ENCODE results near the gene NOX1. TPM values are rescaled to one million over a fixed set of nuclear protein-coding genes. Genes with fewer than 3 reads are reported as not detected.

Gene NOX1
- total RNA-seq, 2 donors from 2014 or later = 0.82 TPM; not detected in 1

GRCh38 chrX:100868273-100868672 lies 5.9 kb downstream of the NOX1 start:
- H3K27ac ChIP-seq = no peak overlapping the region
- no peak overlapping the region for H3K4me3 ChIP-seq
- H3K9me3 ChIP-seq = no peaks in the 10 kb centered on the region
- no peak for DNase-seq (ENCODE audit: low spot score)
- H3K36me3 ChIP-seq = no peaks in the 10 kb centered on the region
- TF ChIP-seq CTCF (IDR thresholded peaks at IDR 0.05) = no peak
- H3K27me3 ChIP-seq = no peaks in the 10 kb centered on the region
- no peaks in the 10 kb centered on the region for H3K4me1 ChIP-seq

DNA sequence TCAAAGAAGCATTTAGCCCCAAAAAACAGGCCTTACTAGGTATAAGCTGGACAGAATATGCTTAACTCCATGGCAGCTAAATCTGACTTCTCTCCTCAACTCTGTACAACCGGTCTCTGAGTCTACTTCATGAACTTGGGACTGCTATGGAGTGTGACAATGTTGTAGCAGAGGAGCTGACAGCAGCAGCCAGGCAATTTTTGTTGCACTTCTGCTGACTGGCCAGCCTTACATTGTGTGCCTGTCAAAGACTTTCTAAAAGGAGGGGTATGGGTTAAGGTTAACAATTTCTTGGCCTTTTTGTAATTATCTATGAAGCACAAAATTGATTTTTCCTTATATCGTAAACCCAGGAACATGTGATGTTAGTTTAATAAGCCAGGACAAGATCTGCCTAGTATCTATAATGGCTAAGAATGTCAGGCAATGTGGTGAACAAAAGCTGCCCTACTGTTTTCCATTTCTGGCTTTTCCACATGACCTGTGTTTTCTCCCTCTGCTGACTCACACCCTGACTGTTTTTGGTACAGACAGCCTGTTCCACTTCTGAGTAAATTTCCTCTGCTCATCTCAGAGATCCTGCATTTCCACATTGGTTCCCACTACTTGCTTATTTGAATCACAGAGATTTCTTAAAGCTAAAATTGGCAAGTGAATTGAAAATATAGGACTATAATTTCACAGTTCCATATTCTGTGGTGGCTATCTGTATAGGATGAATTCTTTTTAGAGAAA lies 9.3 kb downstream of the NOX1 start:
- Histone ChIP-seq H3K4me3 (no peak overlapping the region), H3K36me3 (no peaks in the 10 kb centered on the region), H3K4me1 (no peaks in the 10 kb centered on the region), H3K27ac (no peak overlapping the region), H3K27me3 (no peaks in the 10 kb centered on the region), H3K9me3 (no peaks in the 10 kb centered on the region)
- TF ChIP-seq CTCF (IDR thresholded peaks at IDR 0.05) = no peak
- no peak for DNase-seq (ENCODE audit: low spot score)

DNA sequence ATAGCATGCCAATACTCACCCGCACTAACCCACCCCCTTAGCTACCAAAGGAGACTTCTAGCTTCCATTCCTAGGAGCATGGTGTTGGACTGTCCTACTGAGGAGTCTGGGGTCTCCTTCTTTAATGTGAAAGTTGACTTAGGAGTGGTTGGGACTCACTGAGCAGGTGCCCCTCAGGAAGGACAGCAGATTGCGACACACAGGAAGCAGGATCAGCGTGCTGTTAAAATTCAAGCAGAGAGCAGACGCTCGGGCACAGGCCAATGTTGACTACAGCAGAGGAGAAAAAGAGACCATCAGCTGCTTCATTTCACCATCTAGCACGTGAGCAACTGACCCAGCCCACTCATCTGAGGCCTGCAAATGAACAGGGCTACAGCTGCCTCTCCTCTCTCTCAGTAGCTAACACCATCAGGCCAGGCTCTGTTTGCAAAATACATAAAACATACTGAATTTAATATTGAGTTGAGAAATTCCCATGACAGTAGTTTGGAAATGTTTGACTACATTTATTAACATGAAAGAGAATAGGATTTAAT lies 10.8 kb downstream of the NOX1 start:
- H3K36me3 ChIP-seq = no peaks in the 10 kb centered on the region
- H3K4me1 ChIP-seq = no peaks in the 10 kb centered on the region
- no peak overlapping the region for H3K4me3 ChIP-seq
- no peaks in the 10 kb centered on the region for H3K27me3 ChIP-seq
- TF ChIP-seq CTCF (IDR thresholded peaks at IDR 0.05) = no peak
- DNase-seq (ENCODE audit: low spot score) = no peak
- no peaks in the 10 kb centered on the region for H3K9me3 ChIP-seq
- no peak overlapping the region for H3K27ac ChIP-seq

- TF ChIP-seq CTCF (IDR thresholded peaks at IDR 0.05) = no peak
- H3K36me3 ChIP-seq = no peaks in the 10 kb centered on the region
- H3K9me3 ChIP-seq = no peaks in the 10 kb centered on the region
- H3K4me3 ChIP-seq = no peak overlapping the region
- H3K4me1 ChIP-seq = no peaks in the 10 kb centered on the region
- DNase-seq (ENCODE audit: low spot score) = no peak
- H3K27me3 ChIP-seq = no peaks in the 10 kb centered on the region
- H3K27ac ChIP-seq = no peak overlapping the region
Observed at GRCh38 chrX:100852810-100853209, 21.3 kb downstream of the NOX1 start.

DNA sequence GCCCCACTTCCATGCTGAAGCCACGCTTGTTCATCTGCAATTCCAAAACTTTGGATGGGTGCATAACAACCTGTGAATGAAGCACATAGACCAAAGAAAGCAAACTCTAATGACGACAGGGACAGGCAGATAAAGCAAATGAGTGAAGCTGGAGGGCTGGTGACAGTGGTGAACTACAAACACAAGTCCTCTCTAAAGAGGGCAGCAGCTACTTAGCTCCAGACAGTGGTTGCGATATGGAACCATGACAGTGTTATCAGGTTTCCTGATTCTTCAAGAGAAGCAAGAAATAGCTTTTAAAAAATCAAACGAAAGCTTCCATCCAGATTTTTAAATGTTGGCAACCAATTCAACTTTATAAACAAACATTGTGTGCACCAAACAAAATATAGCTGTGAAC lies 23.8 kb downstream of the NOX1 start:
- H3K27me3 ChIP-seq = no peaks in the 10 kb centered on the region
- no peak overlapping the region for H3K4me3 ChIP-seq
- TF ChIP-seq CTCF (IDR thresholded peaks at IDR 0.05) = no peak
- H3K36me3 ChIP-seq = no peaks in the 10 kb centered on the region
- no peak for DNase-seq (ENCODE audit: low spot score)
- H3K27ac ChIP-seq = no peak overlapping the region
- no peaks in the 10 kb centered on the region for H3K4me1 ChIP-seq
- H3K9me3 ChIP-seq = no peaks in the 10 kb centered on the region

Measured in right atrium auricular region (tissue), 2 donors.